HG03045 (cell line): Measurements from ENCODE around the gene ADISSP.

Experiments
- ATAC-seq: cut with Tn5 transposase; IDR thresholded peaks from one replicate; pipeline ENCODE4 v1.9.1; 2021; ENCODE audit warnings: mild to moderate bottlenecking, moderate library complexity; ENCODE audit not compliant: unreplicated experiment

ADISSP gene

GRCh38 chr20:3781153-3781910, 13.8 kb upstream of the ADISSP start, which contains the start of gene SPEF1:
TSS of gene SPEF1 (minus strand) at chr20:3781448. CDS start at chr20:3781287, 161 bp downstream.
- ATAC-seq, result peak; percentile 45

GRCh38 chr20:3778976-3779375, 11.4 kb upstream of the ADISSP start:
- ATAC-seq, result no peak

DNA sequence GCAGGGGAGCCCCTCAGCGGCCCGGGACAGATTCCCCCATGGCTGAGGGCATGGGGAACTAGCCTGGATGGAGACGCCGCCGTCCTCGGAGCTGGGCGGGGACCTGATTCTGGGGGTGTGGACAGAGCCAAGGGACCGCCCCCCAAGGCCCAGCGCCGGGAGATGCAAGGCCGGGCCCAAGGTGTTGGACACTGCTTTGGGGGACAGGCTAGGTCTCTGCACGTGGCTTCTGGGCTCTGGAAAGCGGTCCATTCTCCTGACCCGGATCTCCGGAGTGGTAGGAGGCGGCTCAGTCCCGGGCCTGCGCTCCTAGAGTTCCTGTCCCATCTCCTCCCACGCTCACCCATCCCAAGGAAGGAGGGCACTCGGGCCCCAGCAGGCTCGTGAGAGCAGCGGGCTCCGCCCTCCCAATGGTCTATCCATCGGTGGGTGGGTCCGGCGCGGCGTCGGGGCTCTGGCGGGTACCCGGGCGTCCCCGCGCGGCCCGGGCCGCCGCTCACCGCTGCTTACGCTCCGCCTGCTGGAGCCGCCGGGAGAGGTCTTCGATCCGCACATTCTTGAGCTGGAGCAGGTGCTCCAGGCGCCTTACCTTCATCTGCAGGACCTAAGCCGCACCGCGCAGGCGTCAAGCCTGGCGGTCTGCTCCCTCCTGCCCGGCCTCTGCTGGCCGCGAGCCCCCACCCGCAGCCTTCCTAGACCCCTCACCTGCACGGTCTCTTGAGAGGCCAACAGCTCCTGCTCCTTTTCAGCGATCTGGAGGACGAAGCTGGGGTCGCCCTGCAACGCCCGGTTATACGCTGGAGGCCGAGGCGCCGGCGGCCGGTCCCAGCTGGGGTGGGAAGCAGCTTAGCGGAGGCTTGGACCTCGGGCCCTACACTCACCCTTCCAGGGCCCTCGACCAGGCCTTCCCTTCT, 10.4 kb upstream of the ADISSP start:
- no peak for ATAC-seq

DNA sequence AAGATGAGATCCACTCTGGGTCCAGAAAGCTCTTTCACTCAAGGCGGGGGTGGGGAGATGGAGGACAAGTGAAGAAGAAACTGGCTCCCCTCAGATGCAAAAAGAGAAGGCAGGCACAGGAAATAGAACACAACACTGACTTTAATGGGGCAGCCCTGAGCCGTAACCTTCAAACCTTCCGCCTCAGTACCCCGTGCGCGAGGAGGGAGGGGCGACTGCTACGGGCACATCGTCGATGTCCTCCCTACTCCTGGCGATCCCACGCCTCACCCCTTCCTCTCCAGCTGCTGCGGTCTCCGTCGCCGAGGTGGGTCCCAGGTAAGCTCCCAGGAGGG, 9.8 kb upstream of the ADISSP start:
- ATAC-seq, result no peak

- no peak for ATAC-seq
These were observed 8.0 kb upstream of the ADISSP start for GRCh38 chr20:3775457-3776108.

GRCh38 chr20:3771552-3772058, 4.1 kb upstream of the ADISSP start:
- ATAC-seq, result no peak

GRCh38 chr20:3768342-3769130, 983 bp upstream of the ADISSP start:
- ATAC-seq, result peak; percentile 32

GRCh38 chr20:3767110-3767426, 485 bp downstream of the ADISSP start:
- peak; percentile 1 for ATAC-seq

- ATAC-seq, result no peak
These were observed 987 bp downstream of the ADISSP start for GRCh38 chr20:3766422-3767109.

- ATAC-seq, result no peak
These were observed 2.2 kb downstream of the ADISSP start for GRCh38 chr20:3765171-3765882.

DNA sequence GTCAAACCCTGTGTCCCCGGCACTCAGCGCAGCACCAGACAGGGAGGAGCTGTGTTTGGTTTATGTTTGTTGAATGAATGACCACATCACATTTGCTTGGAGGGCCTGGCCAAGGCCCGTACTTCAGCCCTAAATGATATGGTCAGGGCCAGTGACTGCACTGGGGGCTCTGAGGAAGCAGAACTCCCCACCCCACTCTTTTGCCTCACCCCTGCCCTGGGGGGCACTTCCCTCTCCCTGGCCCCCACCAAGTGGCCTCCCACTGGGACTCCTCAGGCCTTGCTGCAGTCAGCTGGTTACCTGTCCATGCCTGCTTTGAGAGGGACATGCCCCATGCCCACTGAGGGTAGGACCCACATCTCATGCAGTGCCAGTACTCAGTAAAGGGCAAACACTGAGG, 2.9 kb downstream of the ADISSP start:
- ATAC-seq, result no peak

- ATAC-seq, result no peak
These were observed 3.6 kb downstream of the ADISSP start for GRCh38 chr20:3763671-3764601.

DNA sequence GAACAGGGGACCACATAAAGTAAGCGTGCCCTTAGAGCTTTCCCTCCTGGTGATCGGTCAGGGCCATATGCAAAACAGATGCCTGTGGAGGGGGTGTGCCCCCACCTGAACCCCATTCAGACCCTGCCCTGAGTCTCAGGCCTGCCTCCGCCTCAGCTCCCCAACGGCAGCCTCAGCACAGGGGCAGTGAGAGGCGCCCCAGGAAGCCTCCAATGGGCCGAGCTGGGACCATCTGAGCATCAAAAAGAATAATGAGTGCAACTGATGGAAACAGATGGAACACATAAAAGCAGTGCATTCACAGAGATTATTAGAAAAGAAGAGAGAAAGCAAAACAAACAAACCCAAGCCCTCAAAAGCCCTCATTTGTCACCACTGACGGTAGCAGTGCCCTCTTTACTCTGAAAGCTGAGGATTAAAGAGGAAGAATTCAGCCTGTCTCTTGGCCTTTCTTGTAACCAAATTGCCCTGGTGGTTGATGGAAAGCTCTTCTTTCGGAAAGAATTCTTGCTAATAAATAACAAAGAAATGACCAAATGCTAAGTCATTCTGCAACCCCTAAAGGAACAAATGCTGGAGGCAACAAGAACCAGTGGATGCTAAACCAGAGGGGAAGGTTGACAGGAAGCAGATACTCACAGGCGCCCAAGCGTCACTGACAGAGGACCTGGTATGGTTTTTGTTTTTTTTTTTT, 6.8 kb downstream of the ADISSP start:
- no peak for ATAC-seq

DNA sequence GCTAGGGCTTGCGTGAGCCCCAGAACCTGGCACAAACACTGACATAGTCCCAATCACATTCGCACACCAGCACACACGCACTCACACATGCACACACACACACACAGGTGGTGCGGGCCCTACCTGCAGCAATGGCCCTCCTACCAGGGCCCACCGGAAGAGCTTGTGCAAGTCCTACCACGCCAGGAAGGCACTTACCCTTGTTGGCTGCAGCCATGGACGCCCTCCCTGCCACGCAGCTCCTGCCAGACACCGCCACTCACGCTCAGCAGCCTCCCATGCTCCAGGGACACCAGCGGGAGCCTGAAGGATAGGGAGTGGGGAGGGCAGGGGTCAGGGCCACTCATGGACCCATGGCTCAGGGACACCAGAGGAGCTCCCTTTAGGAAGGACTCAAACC, 7.7 kb downstream of the ADISSP start:
- no peak for ATAC-seq

- no peak for ATAC-seq
These were observed 8.2 kb downstream of the ADISSP start for GRCh38 chr20:3759316-3759823.

DNA sequence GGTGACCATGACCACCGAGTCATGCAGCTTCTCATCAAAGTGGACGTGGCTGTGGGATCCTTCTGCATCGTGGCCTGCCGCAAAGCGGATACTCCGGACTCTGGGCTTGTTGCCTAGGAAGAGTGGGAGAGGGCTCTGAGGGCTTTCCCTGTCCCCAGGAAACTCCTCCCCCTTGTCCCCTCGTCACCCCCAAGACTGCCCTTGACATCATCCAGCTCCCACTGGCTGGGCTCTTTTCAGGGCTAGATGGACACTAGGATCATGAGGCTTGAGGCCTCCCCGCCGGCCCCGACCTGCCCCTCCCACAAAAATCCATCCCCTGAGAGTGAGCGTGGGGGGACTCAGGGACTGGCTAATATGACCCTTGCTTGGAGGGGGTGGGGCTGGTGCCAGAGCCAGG, 9.0 kb downstream of the ADISSP start:
- ATAC-seq, result no peak

GRCh38 chr20:3757268-3757667, 10.3 kb downstream of the ADISSP start:
- no peak for ATAC-seq
